SK-N-SH treated with all-trans-retinoic acid at 6 μM for 48 hours (cell line): ENCODE data around the gene FNDC11.

ENCODE experiments used
- ATAC-seq: fragments of 200-7000 bp; cut with Tn5 transposase; 3 replicates; pipeline ENCODE4 v1.9.1; 2020; ENCODE audit warnings: mild to moderate bottlenecking, moderate library complexity
- ARNTL ChIP-seq: fragments of 450-650 bp; formaldehyde crosslinking; IDR thresholded peaks from 2 replicates; pipeline ENCODE4 v1.5.0; 2020; ENCODE audit warnings: low read depth, mild to moderate bottlenecking, moderate library complexity, borderline replicate concordance
- BACH2 ChIP-seq: fragments of 250-450 bp; sonication (Bioruptor Pico); IDR thresholded peaks from 2 replicates; pipeline ENCODE4 v1.9.0; 2021; ENCODE audit warnings: mild to moderate bottlenecking, borderline replicate concordance
- CREB5 ChIP-seq: fragments of 250-450 bp; sonication (Bioruptor Pico); IDR thresholded peaks from 2 replicates; pipeline ENCODE4 v1.5.1; 2020; ENCODE audit warnings: low read depth, mild to moderate bottlenecking, moderate library complexity
- CSDC2 ChIP-seq: fragments of 250-450 bp; sonication (Bioruptor Pico); IDR thresholded peaks from 2 replicates; pipeline ENCODE4 v1.5.0; 2020; ENCODE audit warnings: mild to moderate bottlenecking, moderate library complexity
- CSRNP3 ChIP-seq: fragments of 250-450 bp; sonication (Bioruptor Pico); IDR thresholded peaks from 2 replicates; pipeline ENCODE4 v1.5.1; 2021; ENCODE audit warnings: mild to moderate bottlenecking, moderate library complexity
- ESRRG ChIP-seq: fragments of 250-450 bp; sonication (Bioruptor Pico); IDR thresholded peaks from 2 replicates; pipeline ENCODE4 v1.6.1; 2021; ENCODE audit warnings: mild to moderate bottlenecking
- GLIS3 ChIP-seq: fragments of 250-450 bp; sonication (Bioruptor Pico); IDR thresholded peaks from 2 replicates; pipeline ENCODE4 v1.5.0; 2020; ENCODE audit warnings: mild to moderate bottlenecking, moderate library complexity
- ISL1 ChIP-seq: fragments of 250-450 bp; sonication (Bioruptor Pico); IDR thresholded peaks from 2 replicates; pipeline ENCODE4 v2.1.2; 2022; ENCODE audit warnings: mild to moderate bottlenecking, moderate library complexity
- OSR1 ChIP-seq: fragments of 250-450 bp; sonication (Bioruptor Pico); IDR thresholded peaks from 2 replicates; pipeline ENCODE4 v1.8.0; 2022; ENCODE audit warnings: moderate library complexity, mild to moderate bottlenecking, inconsistent platforms
- PATZ1 ChIP-seq: fragments of 250-450 bp; sonication (Bioruptor Pico); IDR thresholded peaks from 2 replicates; pipeline ENCODE4 v1.8.0; 2020; ENCODE audit warnings: mild to moderate bottlenecking, moderate library complexity, borderline replicate concordance
- POU6F1 ChIP-seq: fragments of 250-450 bp; sonication (Bioruptor Pico); IDR thresholded peaks from 2 replicates; pipeline ENCODE4 v1.8.0; 2021; ENCODE audit warnings: low read depth, mild to moderate bottlenecking, moderate library complexity, borderline replicate concordance
- PPARA ChIP-seq: fragments of 250-450 bp; sonication (Bioruptor Pico); IDR thresholded peaks from 2 replicates; pipeline ENCODE4 v1.5.0; 2020; ENCODE audit warnings: mild to moderate bottlenecking, borderline replicate concordance
- RARB ChIP-seq: fragments of 250-450 bp; sonication (Bioruptor Pico); IDR thresholded peaks from 2 replicates; pipeline ENCODE4 v1.8.0; 2021; ENCODE audit warnings: mild to moderate bottlenecking, moderate library complexity
- SNAI2 ChIP-seq: fragments of 250-450 bp; sonication (Bioruptor Pico); IDR thresholded peaks from 2 replicates; pipeline ENCODE4 v1.5.0; 2020; ENCODE audit warnings: mild to moderate bottlenecking, moderate library complexity
- TCF4 ChIP-seq: fragments of 250-450 bp; sonication (Bioruptor Pico); IDR thresholded peaks from 2 replicates; pipeline ENCODE4 v1.8.0; 2021; ENCODE audit warnings: mild to moderate bottlenecking, moderate library complexity, borderline replicate concordance
- TOX ChIP-seq: fragments of 250-450 bp; sonication (Bioruptor Pico); IDR thresholded peaks from 2 replicates; pipeline ENCODE4 v1.8.0; 2021; ENCODE audit warnings: mild to moderate bottlenecking, moderate library complexity, borderline replicate concordance
- TSHZ2 ChIP-seq: fragments of 250-450 bp; sonication (Bioruptor Pico); IDR thresholded peaks from 2 replicates; pipeline ENCODE4 v1.5.0; 2020; ENCODE audit warnings: mild to moderate bottlenecking, moderate library complexity
- ZFP3 ChIP-seq: fragments of 250-450 bp; sonication (Bioruptor Pico); IDR thresholded peaks from 2 replicates; pipeline ENCODE4 v1.5.0; 2020; ENCODE audit warnings: mild to moderate bottlenecking, moderate library complexity
- ZFP30 ChIP-seq: fragments of 450-650 bp; formaldehyde crosslinking; IDR thresholded peaks from 2 replicates; pipeline ENCODE4 v1.5.0; 2022; ENCODE audit warnings: mild to moderate bottlenecking, moderate library complexity
- ZNF565 ChIP-seq: fragments of 450-650 bp; formaldehyde crosslinking; conservative IDR thresholded peaks from 2 replicates; pipeline ENCODE4 v1.5.0; 2020; ENCODE audit warnings: low read depth, mild to moderate bottlenecking, moderate library complexity
- ZNF70 ChIP-seq: fragments of 450-650 bp; formaldehyde crosslinking; IDR thresholded peaks from 2 replicates; pipeline ENCODE4 v1.5.0; 2020; ENCODE audit warnings: mild to moderate bottlenecking, moderate library complexity
- ZNF8 ChIP-seq: fragments of 450-650 bp; formaldehyde crosslinking; IDR thresholded peaks from 2 replicates; pipeline ENCODE4 v1.5.0; 2020; ENCODE audit warnings: mild to moderate bottlenecking, moderate library complexity

The FNDC11 gene

GRCh38 chr20:63505723-63506122, 48.2 kb upstream of the FNDC11 start:
- no peak for TF ChIP-seq TSHZ2 (CRISPR knock-in tag)
- TF ChIP-seq ISL1 (CRISPR knock-in tag): no peak
- TF ChIP-seq ZNF70 (CRISPR knock-in tag): no peak
- TF ChIP-seq ZFP3 (CRISPR knock-in tag): no peak
- TF ChIP-seq CSDC2: no peak
- TF ChIP-seq PATZ1 (CRISPR knock-in tag): no peak
- TF ChIP-seq BACH2: no peak
- TF ChIP-seq OSR1 (CRISPR knock-in tag): no peak
- no peak for TF ChIP-seq TOX (CRISPR knock-in tag)
- no peak for TF ChIP-seq ZNF8 (CRISPR knock-in tag)
- no peak for TF ChIP-seq CREB5
- no peak for TF ChIP-seq ESRRG (CRISPR knock-in tag)
- TF ChIP-seq SNAI2 (CRISPR knock-in tag): no peak
- no peak for TF ChIP-seq PPARA (CRISPR knock-in tag)
- TF ChIP-seq ZFP30: no peak
- no peak for TF ChIP-seq TCF4 (CRISPR knock-in tag)
- TF ChIP-seq CSRNP3 (CRISPR knock-in tag): no peak
- TF ChIP-seq GLIS3 (CRISPR knock-in tag): no peak
- TF ChIP-seq, all 23 proteins: peak for 0
- no peak for ATAC-seq

- ATAC-seq: no peak
- no peak for TF ChIP-seq TSHZ2 (CRISPR knock-in tag)
- no peak for TF ChIP-seq ZNF8 (CRISPR knock-in tag)
- no peak for TF ChIP-seq ARNTL
- TF ChIP-seq ZFP30: no peak
- no peak for TF ChIP-seq TCF4 (CRISPR knock-in tag)
- TF ChIP-seq OSR1 (CRISPR knock-in tag): no peak
- TF ChIP-seq RARB (CRISPR knock-in tag): no peak
- TF ChIP-seq ISL1 (CRISPR knock-in tag): no peak
- TF ChIP-seq PPARA (CRISPR knock-in tag): no peak
- TF ChIP-seq ZNF70 (CRISPR knock-in tag): no peak
- no peak for TF ChIP-seq ZNF565
- TF ChIP-seq TOX (CRISPR knock-in tag): no peak
- TF ChIP-seq POU6F1 (CRISPR knock-in tag): no peak
- TF ChIP-seq PATZ1 (CRISPR knock-in tag): no peak
Measured at GRCh38 chr20:63507083-63507743, 46.7 kb upstream of the FNDC11 start.
